H7 (cell line): ENCODE measurements around the gene SLC43A2. TPM values are rescaled to one million over a fixed set of nuclear protein-coding genes. Genes with fewer than 3 reads are reported as not detected.

ENCODE experiments used
- DNase-seq: peaks from one replicate; pipeline ENCODE4 v3.0.0; 2012
- H3K27me3 ChIP-seq: 2 replicates; pipeline ENCODE4 v1.6.0; 2011; ENCODE audit warnings: mild to moderate bottlenecking, low read length; ENCODE audit not compliant: control insufficient read depth, insufficient read depth
- H3K36me3 ChIP-seq: replicated peaks from 2 replicates; pipeline ENCODE4 v1.5.1; 2011; ENCODE audit warnings: low read length; ENCODE audit not compliant: control insufficient read depth, insufficient read depth
- H3K4me3 ChIP-seq: 2 replicates; pipeline ENCODE4 v1.5.1; 2011; ENCODE audit warnings: low read depth, mild to moderate bottlenecking, control low read depth, low read length, moderate library complexity; ENCODE audit not compliant: insufficient read depth
- total RNA-seq: library from RNA; depleted of rRNA; stranded (reverse); fragments of >200 nt; shearing (Covaris generic); gene quantifications from 2 replicates; pipeline ENCODE4 v1.2.3, GENCODE V29; 2014

The SLC43A2 gene
- total RNA-seq, 1 experiment from 2014 or later: 36.0 TPM

- DNase-seq: no peak
- Histone ChIP-seq H3K36me3 (no peaks in the 10 kb centered on the region; the same call in 1 of the 2 replicates), H3K4me3 (no peak overlapping the region), H3K27me3 (no peaks in the 10 kb centered on the region)
Measured at GRCh38 chr17:1593630-1593931, 35.1 kb downstream of the SLC43A2 start.

GRCh38 chr17:1592751-1593629, 35.6 kb downstream of the SLC43A2 start:
- no peaks in the 10 kb centered on the region; the same call in 1 of the 2 replicates for H3K36me3 ChIP-seq
- DNase-seq: peak; percentile 62
- H3K27me3 ChIP-seq: no peaks in the 10 kb centered on the region
- H3K4me3 ChIP-seq: no peak overlapping the region

- H3K4me3 ChIP-seq: no peak overlapping the region
- no peaks in the 10 kb centered on the region for H3K27me3 ChIP-seq
- DNase-seq: peak; percentile 66
- no peaks in the 10 kb centered on the region; the same call in 1 of the 2 replicates for H3K36me3 ChIP-seq
Measured at GRCh38 chr17:1591474-1592090, 37.1 kb downstream of the SLC43A2 start.

- peak; percentile 71 for DNase-seq
- no peaks in the 10 kb centered on the region for H3K27me3 ChIP-seq
- H3K4me3 ChIP-seq: no peak overlapping the region
- no peaks in the 10 kb centered on the region; the same call in 1 of the 2 replicates for H3K36me3 ChIP-seq
Measured at GRCh38 chr17:1590747-1591473, 37.7 kb downstream of the SLC43A2 start.

GRCh38 chr17:1590029-1590746, 38.4 kb downstream of the SLC43A2 start:
- Histone ChIP-seq H3K4me3 (no peak overlapping the region), H3K27me3 (no peaks in the 10 kb centered on the region), H3K36me3 (no peaks in the 10 kb centered on the region; the same call in 1 of the 2 replicates)
- peak; percentile 65 for DNase-seq

GRCh38 chr17:1588821-1589585, 39.6 kb downstream of the SLC43A2 start:
- no peaks in the 10 kb centered on the region for H3K27me3 ChIP-seq

GRCh38 chr17:1584167-1584566, 44.5 kb downstream of the SLC43A2 start:
- H3K27me3 ChIP-seq: no peaks in the 10 kb centered on the region
- H3K36me3 ChIP-seq: peaks cover 1% of the 10 kb centered on the region
- H3K4me3 ChIP-seq: no peak overlapping the region
- no peak for DNase-seq

More at GRCh38 chr17:1588821-1589585, 39.6 kb downstream of the SLC43A2 start:
- peak; percentile 68 for DNase-seq
- Histone ChIP-seq H3K36me3 (no peaks in the 10 kb centered on the region; the same call in 1 of the 2 replicates), H3K4me3 (no peak overlapping the region)

GRCh38 chr17:1583556-1583955, 45.1 kb downstream of the SLC43A2 start:
- Histone ChIP-seq H3K27me3 (no peaks in the 10 kb centered on the region), H3K4me3 (no peak overlapping the region), H3K36me3 (peaks cover 1% of the 10 kb centered on the region)
- DNase-seq: peak; percentile 18

GRCh38 chr17:1582374-1582773, 46.3 kb downstream of the SLC43A2 start:
- Histone ChIP-seq H3K27me3 (no peaks in the 10 kb centered on the region), H3K4me3 (no peak overlapping the region), H3K36me3 (peaks cover 1% of the 10 kb centered on the region)
- no peak for DNase-seq

- Histone ChIP-seq H3K27me3 (no peaks in the 10 kb centered on the region), H3K4me3 (no peak overlapping the region), H3K36me3 (peaks cover 1% of the 10 kb centered on the region)
- no peak for DNase-seq
Measured at GRCh38 chr17:1580979-1581676, 47.5 kb downstream of the SLC43A2 start.

- Histone ChIP-seq H3K36me3 (peaks cover 1% of the 10 kb centered on the region), H3K27me3 (no peaks in the 10 kb centered on the region)
- no peak for DNase-seq
Measured at GRCh38 chr17:1578029-1578428, 50.6 kb downstream of the SLC43A2 start.

GRCh38 chr17:1577583-1578013, 51.0 kb downstream of the SLC43A2 start:
- DNase-seq: no peak
- no peak overlapping the region for H3K4me3 ChIP-seq
- H3K27me3 ChIP-seq: no peaks in the 10 kb centered on the region
- peaks cover 1% of the 10 kb centered on the region for H3K36me3 ChIP-seq

More at GRCh38 chr17:1578029-1578428, 50.6 kb downstream of the SLC43A2 start:
- no peak overlapping the region for H3K4me3 ChIP-seq

- peak; percentile 90 for DNase-seq
- H3K36me3 ChIP-seq: no peaks in the 10 kb centered on the region
- H3K27me3 ChIP-seq: no peaks in the 10 kb centered on the region
- H3K4me3 ChIP-seq: no peak overlapping the region
Measured at GRCh38 chr17:1577182-1577581, 51.5 kb downstream of the SLC43A2 start.
